ENCODE data around the gene INTS1. TPM values are rescaled to one million over a fixed set of nuclear protein-coding genes. Genes with fewer than 3 reads are reported as not detected.
A peak's percentile ranks its signal among the peaks of the same experiment; 100 is the strongest.
"Not testable (repeated sequence)": the region's sequence is repeated elsewhere in the genome, so short reads cannot be mapped to it uniquely, and the experiment has no call there.

INTS1 gene
- total RNA-seq, 1 donor from 2014 or later: 18.5 TPM

DNA sequence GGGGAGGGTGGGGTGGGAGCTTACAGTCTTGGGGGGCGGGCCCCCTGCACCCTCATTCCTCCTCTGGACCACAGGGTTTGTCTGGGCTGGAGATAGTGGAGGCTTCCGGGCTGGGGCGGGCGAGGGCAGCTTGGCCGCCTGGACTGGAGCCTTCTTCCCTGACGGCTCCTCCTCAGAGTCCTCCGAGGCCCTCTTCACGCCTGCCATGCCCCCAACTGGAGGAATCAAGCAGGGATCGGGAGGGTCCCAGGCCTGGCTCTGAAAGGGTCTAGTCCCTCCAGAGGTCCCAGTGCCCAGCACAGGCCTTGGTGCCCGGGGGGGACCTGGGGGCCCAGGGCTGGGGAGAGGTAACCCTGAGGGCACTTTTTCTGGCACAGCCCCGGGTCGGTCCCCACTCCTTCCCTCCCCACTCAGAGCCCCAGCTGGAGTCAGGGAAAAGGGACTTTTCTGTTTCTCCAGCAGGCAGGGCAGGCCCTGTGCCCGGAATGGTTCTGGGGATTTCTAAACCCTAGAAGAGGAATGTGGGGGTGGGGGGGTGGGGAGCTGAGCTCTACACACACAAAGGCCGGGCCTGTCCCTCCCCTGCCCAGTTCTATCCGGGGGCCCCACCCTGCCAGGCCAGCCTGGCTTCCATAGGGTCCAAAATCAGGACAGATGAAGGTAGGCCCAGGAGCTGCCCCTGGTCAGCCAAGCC, 56.5 kb downstream of the INTS1 start:
- DNase-seq (ENCODE audit: low spot score): peak; percentile 76

DNA sequence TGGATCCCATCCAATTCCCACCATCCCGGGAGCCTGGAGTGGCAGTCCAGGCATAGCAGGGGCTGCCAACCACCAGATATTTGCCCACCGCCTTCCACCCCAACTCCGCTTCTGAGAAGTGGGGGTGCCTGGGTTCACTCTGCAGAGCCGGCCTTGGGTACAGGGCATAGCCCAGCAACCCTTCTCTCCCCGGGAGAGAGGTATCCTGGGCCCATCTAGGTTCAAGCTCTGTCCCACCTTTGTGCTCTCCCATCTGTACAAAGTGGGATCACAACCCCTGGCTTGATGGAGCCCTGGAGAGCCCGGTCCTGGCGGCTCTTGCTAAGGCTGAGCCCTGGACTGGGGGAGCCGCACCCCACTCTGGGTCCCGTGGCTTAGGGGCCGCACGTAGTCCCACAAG, 57.1 kb downstream of the INTS1 start:
- no peak for DNase-seq (ENCODE audit: low spot score)

DNA sequence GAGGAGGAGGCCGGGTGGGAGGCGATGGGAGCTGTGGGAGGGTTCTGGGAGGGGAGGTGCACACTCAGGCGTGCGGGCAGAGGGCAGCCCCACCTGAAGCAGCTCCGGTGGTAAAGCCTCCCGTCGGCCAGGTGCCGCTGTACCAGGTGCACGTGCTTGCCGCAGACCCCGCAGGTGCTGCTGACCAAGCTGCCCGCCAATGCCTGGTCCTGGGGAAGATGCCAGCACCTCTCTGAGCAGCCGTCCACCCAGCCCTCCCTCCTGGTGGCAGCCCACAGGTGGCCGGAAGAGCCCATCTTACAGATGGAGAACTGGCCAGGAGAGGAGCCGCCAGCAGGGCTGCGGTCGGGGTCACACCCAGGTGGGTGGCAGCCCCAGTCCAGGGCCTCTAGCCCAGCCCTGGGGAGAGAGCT, 57.6 kb downstream of the INTS1 start:
- no peak for DNase-seq (ENCODE audit: low spot score)

- not testable (repeated sequence) for DNase-seq (ENCODE audit: low spot score)
Measured at GRCh38 chr7:1446026-1446425, 58.2 kb downstream of the INTS1 start.

DNA sequence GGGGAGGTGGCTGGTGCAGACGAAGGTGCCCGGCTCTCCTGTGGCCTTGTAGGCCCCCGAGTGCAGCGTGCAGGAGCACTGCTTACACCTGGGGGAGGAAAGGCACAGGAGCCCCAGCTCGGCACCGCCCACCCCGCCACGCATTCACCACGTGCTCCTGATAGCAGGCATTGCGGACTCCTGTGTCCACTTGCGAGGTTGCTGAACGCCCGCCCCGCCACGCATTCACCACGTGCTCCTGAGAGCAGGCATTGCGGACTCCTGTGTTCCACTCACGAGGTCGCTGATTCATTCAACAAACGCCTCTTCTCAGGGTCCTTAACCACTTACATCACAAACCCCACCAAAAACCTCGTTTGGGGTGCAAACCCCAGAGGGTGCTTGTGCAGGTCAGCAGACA, 58.8 kb downstream of the INTS1 start:
- DNase-seq (ENCODE audit: low spot score): no peak

DNA sequence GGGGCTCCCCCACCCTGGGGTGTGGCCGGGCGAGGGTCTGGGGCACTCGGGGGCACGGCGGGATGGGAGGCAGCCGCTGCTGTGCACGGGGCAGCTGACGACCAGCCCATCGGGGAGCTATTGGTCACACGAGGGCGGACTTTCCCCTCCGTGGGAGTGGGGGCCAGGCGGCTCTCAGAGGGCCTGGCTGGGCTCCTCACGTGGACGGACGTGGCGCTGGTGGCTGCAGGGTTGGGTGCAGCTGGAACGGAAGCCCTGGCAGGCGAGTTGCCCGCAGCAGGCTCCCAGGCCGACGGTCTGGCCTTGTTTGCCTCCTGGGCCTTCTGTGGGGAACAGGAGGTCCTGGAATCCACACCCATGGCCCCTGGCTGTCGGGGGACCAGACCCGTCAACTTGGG, 59.3 kb downstream of the INTS1 start:
- no peak for DNase-seq (ENCODE audit: low spot score)

DNA sequence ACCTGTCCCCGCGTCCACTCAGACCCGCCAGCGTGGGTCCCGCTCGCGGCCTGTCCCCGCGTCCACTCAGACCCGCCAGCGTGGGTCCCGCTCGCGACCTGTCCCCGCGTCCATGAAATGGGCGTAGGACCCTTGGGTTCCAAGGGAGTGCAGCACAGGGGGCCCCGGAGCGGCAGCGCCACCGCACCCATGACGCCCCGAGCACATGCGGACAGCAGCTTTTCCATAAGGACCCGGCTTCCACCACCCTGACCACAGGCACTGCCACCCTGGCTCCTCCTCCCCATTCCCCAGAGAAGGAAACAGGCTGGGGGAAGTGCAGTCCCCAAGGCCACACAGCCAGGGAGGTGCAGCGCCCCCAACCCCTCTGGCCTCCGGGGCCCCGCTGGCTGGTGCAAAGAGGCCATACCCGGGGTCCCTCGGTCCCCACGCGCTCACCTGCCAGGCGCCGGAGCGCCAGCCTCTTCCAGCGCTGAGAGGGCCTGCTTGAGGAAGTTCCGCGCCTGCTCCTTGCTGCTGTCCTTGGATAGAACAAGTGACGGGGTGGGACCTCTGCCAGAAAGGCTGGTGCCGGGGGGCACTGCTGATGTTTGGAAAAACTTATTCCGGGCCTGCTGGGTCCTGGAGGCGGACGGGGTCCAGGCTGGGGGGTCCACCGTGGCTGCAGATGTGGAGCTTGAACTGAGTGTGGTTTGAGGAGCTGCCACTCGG, 59.8 kb downstream of the INTS1 start:
- DNase-seq (ENCODE audit: low spot score): no peak

- DNase-seq (ENCODE audit: low spot score): not testable (repeated sequence)
Measured at GRCh38 chr7:1443587-1444200, 60.5 kb downstream of the INTS1 start.

GRCh38 chr7:1442355-1443124, 61.6 kb downstream of the INTS1 start:
- no peak for DNase-seq (ENCODE audit: low spot score)

DNA sequence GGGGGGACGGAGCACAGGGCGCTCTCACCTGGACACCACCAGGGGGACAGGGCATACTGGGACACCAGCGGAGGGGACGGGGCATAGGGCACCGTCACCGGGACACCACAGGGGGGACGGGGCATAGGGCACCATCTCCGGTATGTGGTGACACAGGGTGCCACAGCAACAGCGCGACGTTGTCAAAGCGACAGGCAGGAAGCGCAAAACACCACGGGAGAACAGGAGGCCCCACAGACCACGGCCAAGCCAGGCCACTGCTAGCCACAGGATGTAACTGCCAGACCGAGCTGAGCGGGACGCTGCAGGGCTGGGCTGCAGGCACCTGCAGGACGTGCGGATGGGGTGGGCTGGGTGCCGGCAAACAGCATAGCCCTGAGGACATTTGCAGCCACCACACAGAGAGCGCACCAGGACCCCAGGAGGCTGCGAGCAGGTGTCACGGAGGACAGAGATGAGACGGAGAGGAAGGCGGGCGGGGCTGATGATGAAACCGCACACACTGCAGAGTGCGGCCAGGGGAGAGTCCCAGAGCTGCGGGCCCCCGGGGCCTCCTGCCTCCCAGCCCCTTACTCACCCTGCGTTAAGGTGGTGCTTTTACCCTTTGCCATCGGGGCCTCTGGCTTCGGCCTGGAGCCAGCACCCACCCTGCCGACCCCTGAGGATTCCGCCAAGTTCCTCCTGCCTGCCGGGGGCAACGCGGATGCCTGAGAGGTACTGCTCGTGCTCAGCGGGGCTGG, 62.4 kb downstream of the INTS1 start:
- DNase-seq (ENCODE audit: low spot score): no peak

- DNase-seq (ENCODE audit: low spot score): no peak
Measured at GRCh38 chr7:1440620-1441019, 63.6 kb downstream of the INTS1 start.

- no peak for DNase-seq (ENCODE audit: low spot score)
Measured at GRCh38 chr7:1439373-1440363, 64.5 kb downstream of the INTS1 start.

DNA sequence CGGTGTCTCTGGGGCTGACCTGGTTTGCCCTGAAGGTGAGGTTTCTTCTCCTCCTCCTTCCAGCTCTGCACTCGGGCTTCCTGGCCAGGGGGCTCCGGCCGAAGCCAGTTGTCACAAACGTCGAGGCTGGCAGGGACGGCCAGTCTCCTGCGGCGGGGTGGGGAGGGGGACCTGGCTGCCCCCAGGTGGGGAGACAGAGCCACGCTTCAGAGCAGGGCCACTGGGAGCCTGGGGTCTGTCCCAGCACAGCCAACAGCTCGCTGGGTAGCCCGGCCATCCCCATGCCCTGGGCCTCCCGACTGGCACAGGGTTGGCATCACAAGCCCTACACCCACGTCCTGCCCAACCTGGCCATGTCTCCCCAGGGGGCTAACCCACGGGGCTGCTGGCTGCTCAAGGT, 65.4 kb downstream of the INTS1 start:
- DNase-seq (ENCODE audit: low spot score): no peak

DNA sequence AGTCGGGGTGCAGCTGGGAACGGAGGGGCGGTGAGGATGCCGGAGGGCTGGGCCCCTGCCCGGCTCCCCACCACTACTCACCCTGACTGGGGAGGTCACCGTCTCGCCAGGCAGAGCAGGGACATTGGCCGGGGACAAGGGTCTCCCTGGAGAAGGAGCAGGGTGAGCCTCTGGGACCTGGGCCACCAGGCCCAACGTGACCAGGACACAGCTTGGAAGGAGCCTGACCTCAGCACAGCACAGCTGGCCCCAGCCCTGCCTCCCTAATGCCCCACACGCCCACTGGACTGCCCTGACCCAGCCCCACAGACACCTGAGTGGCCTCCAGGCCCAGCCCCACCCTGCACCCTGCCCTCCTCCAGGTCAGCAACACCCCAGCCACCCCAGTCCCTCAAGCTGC, 66.0 kb downstream of the INTS1 start:
- DNase-seq (ENCODE audit: low spot score): no peak

DNA sequence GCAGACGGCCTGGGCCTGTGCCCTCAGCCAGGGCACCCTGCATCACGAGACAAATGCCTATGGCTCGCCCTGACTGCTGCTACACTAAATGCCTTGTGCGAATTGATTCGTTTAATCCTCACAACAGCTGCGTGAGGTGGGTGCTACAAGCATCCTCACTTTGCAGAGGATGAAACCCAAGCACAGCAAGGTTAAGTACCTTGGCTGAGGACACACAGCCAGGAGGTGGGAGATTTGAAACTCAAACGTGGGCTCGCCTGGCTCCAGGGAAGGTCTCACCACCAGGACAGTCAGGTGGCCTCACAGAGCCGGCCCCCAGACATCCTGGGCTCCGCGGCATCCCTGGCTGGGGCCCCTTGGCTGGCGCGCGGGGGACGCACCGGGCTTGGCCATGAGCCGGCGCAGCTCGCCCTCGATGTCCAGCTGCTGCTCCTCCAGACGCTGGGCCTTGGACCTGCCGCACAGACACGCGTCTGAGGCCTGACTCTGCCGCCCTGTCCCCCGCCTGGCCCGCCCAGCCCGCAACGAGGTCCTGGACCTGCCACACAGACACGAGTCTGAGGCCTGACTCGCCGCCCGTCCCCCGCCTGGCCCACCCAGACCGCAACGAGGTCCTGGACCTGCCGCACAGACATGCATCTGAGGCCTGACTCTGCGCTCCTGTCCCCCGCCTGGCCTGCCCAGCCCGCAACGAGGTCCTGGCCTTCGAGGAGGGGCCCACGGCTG, 66.9 kb downstream of the INTS1 start:
- no peak for DNase-seq (ENCODE audit: low spot score)

DNA sequence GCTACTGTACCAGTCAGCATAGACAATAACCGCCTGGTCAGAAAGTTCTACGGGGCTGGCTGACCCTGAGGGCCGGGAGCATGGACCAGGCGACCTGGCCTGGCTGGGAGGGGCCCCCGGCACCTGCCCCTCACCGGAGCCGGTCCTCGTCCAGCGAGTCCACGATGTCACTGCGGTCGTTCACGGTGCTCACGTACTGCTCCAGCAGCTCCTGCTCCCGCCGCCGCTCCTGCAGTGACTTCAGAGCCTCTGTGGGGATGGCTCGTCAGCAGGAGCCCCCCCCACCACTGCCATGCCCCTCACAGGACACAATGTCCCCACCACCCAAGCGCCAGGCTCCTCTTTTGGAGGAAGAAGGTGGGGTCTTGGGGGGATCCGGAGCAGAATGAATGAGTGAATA, 67.6 kb downstream of the INTS1 start:
- DNase-seq (ENCODE audit: low spot score): no peak

GRCh38 chr7:1434891-1435670, 69.1 kb downstream of the INTS1 start:
- no peak for DNase-seq (ENCODE audit: low spot score)

GRCh38 chr7:1434165-1434718, 69.9 kb downstream of the INTS1 start:
- DNase-seq (ENCODE audit: low spot score): no peak

Measured in umbilical cord (tissue), 2 donors.